Measurements from ENCODE around the gene ARL6.

The ARL6 gene

GRCh38 chr3:97829198-97829597, 64.6 kb downstream of the ARL6 start:
- Histone ChIP-seq H3K9me3 (ENCODE audit: control insufficient read depth, insufficient read depth, low read depth, low read length) (no peaks in the 10 kb centered on the region), H3K27ac (ENCODE audit: extremely low read depth, low read depth, low read length) (no peak overlapping the region), H3K36me3 (ENCODE audit: control insufficient read depth in 2 of 2, insufficient read depth in 1 of 2, low read length in 2 of 2) (no peaks in the 10 kb centered on the region), H3K4me1 (ENCODE audit: control insufficient read depth, insufficient read depth, low read length) (peaks cover 8% of the 10 kb centered on the region), H3K4me3 (ENCODE audit: low read depth, low read length) (no peak overlapping the region)
- POLR2A ChIA-PET: no interaction called here
- no peak for TF ChIP-seq ZBTB49 (tag by site-specific recombination; IDR thresholded peaks at IDR 0.05; ENCODE audit: low read depth)
- peak; percentile 25; the same call in 1 of the 2 replicates for TF ChIP-seq PRDM6 (tag by site-specific recombination; IDR thresholded peaks at IDR 0.05)
- CTCF ChIA-PET: interaction anchor here (0.6 kb wide), 1 partner anchor 766 kb away, joined by 3 read pairs; no protein-coding TSS in a partner anchor

DNA sequence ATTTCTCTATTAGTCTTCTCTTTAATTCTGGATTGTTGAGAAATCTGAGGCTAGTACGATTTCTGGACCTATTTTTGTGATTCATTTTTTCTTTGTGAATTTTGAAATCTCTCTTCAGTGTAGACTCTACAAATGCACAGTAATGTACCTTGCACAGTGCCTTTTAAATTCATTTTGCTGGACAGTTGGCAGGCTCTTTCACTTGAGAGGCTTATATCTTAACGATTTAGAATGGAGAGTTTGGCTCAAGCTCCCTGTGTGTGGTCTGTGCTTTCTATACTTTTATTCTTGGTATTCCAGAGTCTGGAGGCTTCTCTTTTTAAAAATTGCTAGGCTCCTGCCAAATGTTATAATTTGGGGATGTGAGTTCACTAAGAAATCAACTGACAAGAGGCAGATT, 66.1 kb downstream of the ARL6 start:
- H3K9me3 ChIP-seq (ENCODE audit: control insufficient read depth, insufficient read depth, low read depth, low read length): no peaks in the 10 kb centered on the region
- H3K4me1 ChIP-seq (ENCODE audit: control insufficient read depth, insufficient read depth, low read length): peaks cover 4% of the 10 kb centered on the region; the same call in 1 of the 2 replicates
- CTCF ChIA-PET: no interaction called here
- no peak for TF ChIP-seq KLF17 (tag by site-specific recombination; IDR thresholded peaks at IDR 0.05)
- no peak for TF ChIP-seq ZNF677 (tag by site-specific recombination; IDR thresholded peaks at IDR 0.05)
- TF ChIP-seq, protein P1, sequence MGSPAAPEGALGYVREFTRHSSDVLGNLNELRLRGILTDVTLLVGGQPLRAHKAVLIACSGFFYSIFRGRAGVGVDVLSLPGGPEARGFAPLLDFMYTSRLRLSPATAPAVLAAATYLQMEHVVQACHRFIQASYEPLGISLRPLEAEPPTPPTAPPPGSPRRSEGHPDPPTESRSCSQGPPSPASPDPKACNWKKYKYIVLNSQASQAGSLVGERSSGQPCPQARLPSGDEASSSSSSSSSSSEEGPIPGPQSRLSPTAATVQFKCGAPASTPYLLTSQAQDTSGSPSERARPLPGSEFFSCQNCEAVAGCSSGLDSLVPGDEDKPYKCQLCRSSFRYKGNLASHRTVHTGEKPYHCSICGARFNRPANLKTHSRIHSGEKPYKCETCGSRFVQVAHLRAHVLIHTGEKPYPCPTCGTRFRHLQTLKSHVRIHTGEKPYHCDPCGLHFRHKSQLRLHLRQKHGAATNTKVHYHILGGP (tag by site-specific recombination; IDR thresholded peaks at IDR 0.05): no peak
- no peak for TF ChIP-seq ZNF391 (tag by site-specific recombination; IDR thresholded peaks at IDR 0.05; ENCODE audit: borderline replicate concordance, low read depth)
- no peak for TF ChIP-seq ZNF518A (tag by site-specific recombination; conservative IDR thresholded peaks at IDR 0.05; ENCODE audit: low read depth)
- TF ChIP-seq ZNF146 (tag by site-specific recombination; IDR thresholded peaks at IDR 0.05): no peak
- TF ChIP-seq ZNF701 (tag by site-specific recombination; IDR thresholded peaks at IDR 0.05): no peak
- TF ChIP-seq ZNF521 (tag by site-specific recombination; IDR thresholded peaks at IDR 0.05): no peak
- no peak for TF ChIP-seq ZNF621 (tag by site-specific recombination; IDR thresholded peaks at IDR 0.05)
- no peak for TF ChIP-seq KLF9 (tag by site-specific recombination; IDR thresholded peaks at IDR 0.05; ENCODE audit: low read depth)
- TF ChIP-seq TRIM28 (IDR thresholded peaks at IDR 0.05; ENCODE audit: borderline replicate concordance, low read length): no peak
- no peak for TF ChIP-seq ZNF157 (tag by site-specific recombination; IDR thresholded peaks at IDR 0.05)
- no peak for TF ChIP-seq ZNF600 (tag by site-specific recombination; IDR thresholded peaks at IDR 0.05)
- TF ChIP-seq OVOL3 (tag by site-specific recombination; IDR thresholded peaks at IDR 0.05): no peak
- no peak for TF ChIP-seq ZBTB8A (tag by site-specific recombination; IDR thresholded peaks at IDR 0.05)
- TF ChIP-seq SCRT1 (tag by site-specific recombination; IDR thresholded peaks at IDR 0.05; ENCODE audit: borderline replicate concordance): no peak
- H3K27ac ChIP-seq (ENCODE audit: extremely low read depth, low read depth, low read length): no peak overlapping the region
- H3K36me3 ChIP-seq (ENCODE audit: control insufficient read depth in 2 of 2, insufficient read depth in 1 of 2, low read length in 2 of 2): no peaks in the 10 kb centered on the region
- POLR2A ChIA-PET: no interaction called here
- no peak overlapping the region for H3K4me3 ChIP-seq (ENCODE audit: low read depth, low read length)

Measured in HEK293 (cell line).